Measurements from ENCODE around the gene KHDC4. TPM values are rescaled to one million over a fixed set of nuclear protein-coding genes. Genes with fewer than 3 reads are reported as not detected.

The KHDC4 gene
- polyA plus RNA-seq, 1 of the 3 experiments (the other 2 are of a cell fraction), result 43.1 TPM

DNA sequence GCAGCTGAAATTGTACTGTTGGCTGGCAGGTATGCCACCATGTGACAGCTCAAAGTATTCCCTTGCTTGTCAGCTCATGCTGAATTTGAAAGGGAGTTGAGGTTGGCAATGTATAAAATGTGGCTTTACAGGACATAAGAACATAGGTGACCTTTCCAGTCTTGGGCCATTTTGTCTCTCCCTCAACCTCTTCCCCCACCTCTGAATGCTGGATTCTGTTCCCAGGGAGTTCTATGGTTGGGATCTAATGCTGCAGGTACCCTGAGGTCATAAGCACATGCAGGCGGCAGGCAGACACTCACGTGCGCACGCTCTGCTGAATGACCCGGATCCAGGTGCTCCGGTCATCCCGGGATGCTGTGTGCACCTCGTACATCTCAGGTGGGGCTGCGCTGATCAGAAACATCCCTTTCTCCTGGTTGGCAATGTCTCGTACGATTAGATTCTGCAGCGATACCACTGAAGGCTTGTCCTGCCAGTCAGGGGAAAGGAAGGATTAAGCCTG lies 23.2 kb upstream of the KHDC4 start (continued):
- TF ChIP-seq YY1 (IDR thresholded peaks at IDR 0.05; ENCODE audit: low read depth), result no peak
- no peak for TF ChIP-seq GATA2 (CRISPR knock-in tag; IDR thresholded peaks at IDR 0.05)

DNA sequence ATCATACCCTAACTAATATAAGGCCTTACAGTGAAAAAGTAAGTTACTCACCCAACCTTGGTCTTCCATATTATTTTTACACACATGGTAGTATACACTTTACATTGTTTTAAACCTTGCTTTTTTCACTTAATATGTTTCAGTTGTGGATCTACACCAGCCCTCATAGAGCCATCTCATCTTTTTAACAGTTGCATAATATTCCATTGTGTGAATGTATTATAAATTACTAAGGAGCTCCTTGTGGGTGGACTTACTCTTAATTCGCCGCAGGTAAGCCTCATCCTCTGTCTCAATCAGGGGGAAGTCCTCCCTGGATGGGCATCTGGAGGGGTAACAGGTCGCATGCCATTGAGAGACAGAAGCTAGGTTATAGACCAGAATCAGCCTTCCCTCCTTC lies 20.4 kb upstream of the KHDC4 start:
- Histone ChIP-seq H3K4me1 (ENCODE audit: control insufficient read depth in 1 of 2, insufficient read depth in 2 of 2, low read depth in 1 of 2, low read length in 1 of 2) (no peaks in the 10 kb centered on the region), H3K4me2 (no peak overlapping the region), H3K27ac (ENCODE audit: low read depth in 2 of 2, low read length in 1 of 2) (no peak overlapping the region), H3K27me3 (ENCODE audit: insufficient read depth) (no peaks in the 10 kb centered on the region), H3K9ac (no peak overlapping the region), H3K36me3 (replicated peaks in 1 of 2; ENCODE audit: control insufficient read depth in 1 of 2, insufficient read depth in 2 of 2, low read length in 1 of 2) (peaks cover 60 to 80% of the 10 kb centered on the region in 2 experiments), H3F3A (replicated peaks; ENCODE audit: insufficient read depth) (peaks cover 18% of the 10 kb centered on the region), H3K9me2 (no peaks in the 10 kb centered on the region), H3K9me3 (no peaks in the 10 kb centered on the region), H2AFZ (ENCODE audit: low read depth) (no peak overlapping the region), H3K79me2 (ENCODE audit: insufficient read depth) (peaks cover 4% of the 10 kb centered on the region; the same call in 1 of the 2 replicates), H4K20me1 (ENCODE audit: insufficient read depth) (peaks cover 6% of the 10 kb centered on the region; the same call in 1 of the 2 replicates), H3K4me3 (ENCODE audit: low read depth in 2 of 2, low read length in 1 of 2) (no peak overlapping the region)
- TF ChIP-seq, protein P1, sequence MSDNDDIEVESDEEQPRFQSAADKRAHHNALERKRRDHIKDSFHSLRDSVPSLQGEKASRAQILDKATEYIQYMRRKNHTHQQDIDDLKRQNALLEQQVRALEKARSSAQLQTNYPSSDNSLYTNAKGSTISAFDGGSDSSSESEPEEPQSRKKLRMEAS (IDR thresholded peaks at IDR 0.05; ENCODE audit: low read depth), result no peak
- TF ChIP-seq POLR2AphosphoS5 (IDR thresholded peaks at IDR 0.05; ENCODE audit: low read depth, low read length) (no peak), EP300 (IDR thresholded peaks at IDR 0.05; ENCODE audit: borderline replicate concordance in 1 of 2, low read depth in 1 of 2, low read length in 1 of 2) (no peak), RCOR1 (IDR thresholded peaks at IDR 0.05; ENCODE audit: low read length) (no peak), ELF1 (IDR thresholded peaks at IDR 0.05) (no peak), SMC3 (IDR thresholded peaks at IDR 0.05; ENCODE audit: low read depth, low read length) (no peak), FOXM1 (IDR thresholded peaks at IDR 0.05; ENCODE audit: low read depth) (no peak), GABPA (IDR thresholded peaks at IDR 0.05; ENCODE audit: low read depth) (no peak), ZBTB33 (IDR thresholded peaks at IDR 0.05; ENCODE audit: borderline replicate concordance, low read depth) (no peak), CHD2 (IDR thresholded peaks at IDR 0.05; ENCODE audit: low read length, partially characterized antibody) (no peak), NFIC (IDR thresholded peaks at IDR 0.05; ENCODE audit: borderline replicate concordance) (no peak), MEF2A (IDR thresholded peaks at IDR 0.05; ENCODE audit: borderline replicate concordance, low read depth) (no peak), RAD21 (IDR thresholded peaks at IDR 0.05; ENCODE audit: low read length) (no peak), FOXJ3 (CRISPR knock-in tag; IDR thresholded peaks at IDR 0.05) (no peak), IRF3 (IDR thresholded peaks at IDR 0.05; ENCODE audit: low read depth, low read length) (no peak)
- TF ChIP-seq, protein P2, sequence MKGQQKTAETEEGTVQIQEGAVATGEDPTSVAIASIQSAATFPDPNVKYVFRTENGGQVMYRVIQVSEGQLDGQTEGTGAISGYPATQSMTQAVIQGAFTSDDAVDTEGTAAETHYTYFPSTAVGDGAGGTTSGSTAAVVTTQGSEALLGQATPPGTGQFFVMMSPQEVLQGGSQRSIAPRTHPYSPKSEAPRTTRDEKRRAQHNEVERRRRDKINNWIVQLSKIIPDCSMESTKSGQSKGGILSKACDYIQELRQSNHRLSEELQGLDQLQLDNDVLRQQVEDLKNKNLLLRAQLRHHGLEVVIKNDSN (IDR thresholded peaks at IDR 0.05; ENCODE audit: borderline replicate concordance, low read depth), result no peak
- TF ChIP-seq, protein P3, sequence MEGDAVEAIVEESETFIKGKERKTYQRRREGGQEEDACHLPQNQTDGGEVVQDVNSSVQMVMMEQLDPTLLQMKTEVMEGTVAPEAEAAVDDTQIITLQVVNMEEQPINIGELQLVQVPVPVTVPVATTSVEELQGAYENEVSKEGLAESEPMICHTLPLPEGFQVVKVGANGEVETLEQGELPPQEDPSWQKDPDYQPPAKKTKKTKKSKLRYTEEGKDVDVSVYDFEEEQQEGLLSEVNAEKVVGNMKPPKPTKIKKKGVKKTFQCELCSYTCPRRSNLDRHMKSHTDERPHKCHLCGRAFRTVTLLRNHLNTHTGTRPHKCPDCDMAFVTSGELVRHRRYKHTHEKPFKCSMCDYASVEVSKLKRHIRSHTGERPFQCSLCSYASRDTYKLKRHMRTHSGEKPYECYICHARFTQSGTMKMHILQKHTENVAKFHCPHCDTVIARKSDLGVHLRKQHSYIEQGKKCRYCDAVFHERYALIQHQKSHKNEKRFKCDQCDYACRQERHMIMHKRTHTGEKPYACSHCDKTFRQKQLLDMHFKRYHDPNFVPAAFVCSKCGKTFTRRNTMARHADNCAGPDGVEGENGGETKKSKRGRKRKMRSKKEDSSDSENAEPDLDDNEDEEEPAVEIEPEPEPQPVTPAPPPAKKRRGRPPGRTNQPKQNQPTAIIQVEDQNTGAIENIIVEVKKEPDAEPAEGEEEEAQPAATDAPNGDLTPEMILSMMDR (IDR thresholded peaks at IDR 0.05), result no peak
- TF ChIP-seq, protein P4, sequence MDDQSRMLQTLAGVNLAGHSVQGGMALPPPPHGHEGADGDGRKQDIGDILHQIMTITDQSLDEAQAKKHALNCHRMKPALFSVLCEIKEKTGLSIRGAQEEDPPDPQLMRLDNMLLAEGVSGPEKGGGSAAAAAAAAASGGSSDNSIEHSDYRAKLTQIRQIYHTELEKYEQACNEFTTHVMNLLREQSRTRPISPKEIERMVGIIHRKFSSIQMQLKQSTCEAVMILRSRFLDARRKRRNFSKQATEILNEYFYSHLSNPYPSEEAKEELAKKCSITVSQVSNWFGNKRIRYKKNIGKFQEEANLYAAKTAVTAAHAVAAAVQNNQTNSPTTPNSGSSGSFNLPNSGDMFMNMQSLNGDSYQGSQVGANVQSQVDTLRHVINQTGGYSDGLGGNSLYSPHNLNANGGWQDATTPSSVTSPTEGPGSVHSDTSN (IDR thresholded peaks at IDR 0.05), result no peak
- 99% methylated on average over 3 of the region's 3 CpGs for WGBS (ENCODE audit: low lambda C conversion rate)
- no peak for DNase-seq
- CTCF ChIA-PET, result interaction anchor here (0.6 to 3.3 kb wide), 3 partner anchors 14 to 24 kb away, joined by 3 to 9 read pairs (median 4); partner anchors contain the start of genes ARHGEF2 and KHDC4
- POLR2A ChIA-PET, result no interaction called here
